Activated CD4-positive, alpha-beta T cell treated with anti-CD3 and anti-CD28 coated beads, Interleukin-2, amount 10 ng/mL, durations not matched to agents 24 days and 14 days (primary cell): Measurements from ENCODE around the gene RIBC1. TPM values are rescaled to one million over a fixed set of nuclear protein-coding genes. Genes with fewer than 3 reads are reported as not detected.
"Not testable (repeated sequence)": the region's sequence is repeated elsewhere in the genome, so short reads cannot be mapped to it uniquely, and the experiment has no call there.

Experiments used
- DNase-seq: peaks from one replicate; pipeline ENCODE4 v3.0.0; 2022
- H3K27ac Mint-ChIP-seq: one replicate; pipeline ENCODE4 v1.8.0; 2022; ENCODE audit warnings: mild to moderate bottlenecking, mixed read lengths
- H3K27me3 Mint-ChIP-seq: one replicate; pipeline ENCODE4 v1.8.0; 2022; ENCODE audit warnings: mixed read lengths
- H3K36me3 Mint-ChIP-seq: one replicate; pipeline ENCODE4 v1.8.0; 2022; ENCODE audit warnings: low read depth, mild to moderate bottlenecking, mixed read lengths
- H3K4me1 Mint-ChIP-seq: one replicate; pipeline ENCODE4 v1.8.0; 2021; ENCODE audit warnings: mixed read lengths
- H3K4me3 Mint-ChIP-seq: one replicate; pipeline ENCODE4 v1.8.0; 2022; ENCODE audit warnings: mild to moderate bottlenecking, moderate library complexity, mixed read lengths
- H3K9me3 Mint-ChIP-seq: one replicate; pipeline ENCODE4 v1.8.0; 2021; ENCODE audit warnings: mixed read lengths
- intact Hi-C: fragments of 100-400 bp; cut with micrococcal nuclease; formaldehyde crosslinking; loops from one replicate; pipeline ENCODE4 v1.15.1; 2023
- total RNA-seq: library from RNA; stranded (reverse); gene quantifications from 2 replicates; pipeline ENCODE4 v1.2.3, GENCODE V29; 2022

Gene RIBC1
- total RNA-seq, 1 donor from 2014 or later, result 0.44 TPM

DNA sequence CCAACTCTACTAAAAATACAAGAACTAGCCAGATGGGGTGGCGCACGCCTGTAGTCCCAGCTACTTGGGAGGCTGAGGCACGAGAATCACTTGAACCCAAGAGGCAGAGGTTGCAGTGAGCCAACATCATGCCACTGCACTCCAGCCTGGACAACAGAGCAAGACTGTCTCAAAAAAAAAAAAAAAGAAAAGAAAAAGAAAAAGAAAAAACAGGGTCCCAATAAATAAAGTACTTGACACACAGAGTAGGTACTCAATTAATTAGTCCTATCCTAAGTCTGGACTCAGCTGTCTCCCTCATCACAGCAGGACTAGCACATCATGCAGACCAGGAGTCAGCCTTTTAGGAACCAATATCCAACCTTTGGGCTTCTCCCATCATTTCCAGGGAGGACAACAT is 2.3 kb upstream of the RIBC1 start:
- Mint-ChIP-seq H3K4me1 (peaks cover 24% of the 10 kb centered on the region), H3K4me3 (peak overlapping the region; percentile 98), H3K36me3 (peaks cover 16% of the 10 kb centered on the region)
- not testable (repeated sequence) for DNase-seq, H3K9me3 Mint-ChIP-seq, H3K27ac Mint-ChIP-seq, H3K27me3 Mint-ChIP-seq
- intact Hi-C loops, result loop anchor here (5.0 kb wide), 2 partner anchors 262 to 622 kb away; partner anchors contain the start of gene PHF8

DNA sequence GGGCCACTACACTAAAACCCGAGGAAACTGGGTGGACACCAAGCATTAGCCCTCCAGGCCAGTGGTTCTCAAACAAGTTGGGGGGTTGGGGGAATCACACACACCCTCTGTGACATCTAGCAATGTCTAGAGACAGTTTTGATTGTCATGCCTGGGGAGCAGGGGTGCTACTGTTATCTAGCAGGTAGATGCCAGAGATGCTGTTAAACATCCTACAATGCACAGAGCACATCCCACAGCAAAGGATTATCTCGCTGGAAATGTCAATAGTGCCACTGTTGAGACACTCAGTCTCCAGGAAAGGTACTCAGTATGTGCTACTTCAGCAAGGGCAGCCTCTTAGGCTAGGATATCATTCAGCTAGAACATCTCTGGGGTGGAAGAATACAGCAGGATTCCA is 1.5 kb upstream of the RIBC1 start:
- DNase-seq, result no peak
- no peaks in the 10 kb centered on the region for H3K9me3 Mint-ChIP-seq
- H3K4me3 Mint-ChIP-seq, result peak overlapping the region; percentile 98
- no peaks in the 10 kb centered on the region for H3K27me3 Mint-ChIP-seq
- H3K36me3 Mint-ChIP-seq, result peaks cover 18% of the 10 kb centered on the region
- peak overlapping the region; percentile 98 for H3K27ac Mint-ChIP-seq
- intact Hi-C loops, result loop anchor here (5.0 kb wide), 2 partner anchors 261 to 621 kb away; partner anchors contain the start of gene PHF8
- peaks cover 24% of the 10 kb centered on the region for H3K4me1 Mint-ChIP-seq

DNA sequence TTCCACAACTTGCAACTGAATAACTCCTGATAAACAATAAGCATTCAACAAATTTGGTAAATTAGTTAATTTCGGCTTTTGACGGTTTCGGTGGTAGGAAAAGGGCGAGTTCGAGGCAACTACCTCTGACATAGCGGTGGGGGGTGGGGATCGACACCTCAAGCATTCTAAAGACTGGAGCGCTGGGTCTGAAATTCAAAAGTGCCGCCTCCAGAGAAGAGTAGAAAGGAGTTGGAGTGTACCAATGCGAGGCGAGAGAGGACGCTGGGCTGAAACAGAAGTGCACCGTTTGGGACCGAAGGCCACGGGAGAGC is 944 bp upstream of the RIBC1 start:
- Mint-ChIP-seq H3K27me3 (no peaks in the 10 kb centered on the region), H3K36me3 (peaks cover 18% of the 10 kb centered on the region), H3K4me1 (peaks cover 24% of the 10 kb centered on the region), H3K4me3 (peak overlapping the region; percentile 98), H3K9me3 (no peaks in the 10 kb centered on the region), H3K27ac (peak overlapping the region; percentile 98)
- DNase-seq, result no peak
- intact Hi-C loops, result loop anchor here (1.0 to 5.0 kb wide), 4 partner anchors 13 to 621 kb away; partner anchors contain the start of genes HSD17B10, KDM5C and PHF8

DNA sequence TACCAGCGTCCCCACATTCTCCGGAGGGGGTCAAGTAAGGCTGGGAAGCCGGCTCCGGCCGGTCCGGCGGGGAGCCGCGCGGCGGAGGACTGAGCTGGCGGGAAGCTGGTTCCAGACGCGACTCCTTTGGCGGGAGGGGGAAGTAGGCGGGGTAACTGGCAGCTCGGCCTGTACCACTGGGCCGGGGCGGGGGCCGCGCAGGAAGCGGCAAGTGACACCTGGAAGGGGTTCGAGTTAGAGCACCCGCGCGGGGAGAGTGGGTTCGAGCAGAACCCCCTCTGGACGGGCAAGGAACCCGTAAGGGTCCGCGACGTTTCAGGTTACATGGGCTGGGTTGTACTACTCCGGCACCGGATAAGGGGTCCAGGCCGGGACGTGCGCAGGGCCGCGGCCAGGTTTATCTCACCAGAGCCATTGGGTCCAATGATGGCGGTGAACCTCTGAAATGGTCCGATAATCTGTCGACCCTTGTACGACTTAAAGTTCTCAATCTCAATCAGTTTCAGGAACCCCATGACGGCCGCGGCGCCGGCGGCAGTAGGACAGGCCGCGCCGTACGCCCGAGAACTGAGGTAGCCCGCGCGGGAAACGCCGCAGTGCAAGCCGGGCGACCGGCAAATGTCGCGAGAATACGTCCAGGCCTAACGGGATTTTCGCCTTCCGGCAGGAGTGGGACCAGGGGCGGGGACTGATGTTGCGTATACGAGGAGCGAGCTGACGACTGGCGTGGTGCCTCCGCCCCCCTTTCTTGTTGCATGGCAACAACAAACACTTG is 400 bp upstream of the RIBC1 start, which contains the start of gene SMC1A:
SMC1A (minus strand) TSS at position 569 of the 775 bp plus-strand sequence; CDS start at position 515, 54 bp downstream.
- Mint-ChIP-seq H3K4me3 (peak within 1 kb of the TSS; percentile 98), H3K4me1 (peaks cover 24% of the 10 kb centered on the region), H3K36me3 (peaks cover 18% of the 10 kb centered on the region), H3K9me3 (no peaks in the 10 kb centered on the region), H3K27me3 (no peaks in the 10 kb centered on the region), H3K27ac (peak within 1 kb of the TSS; percentile 98)
- intact Hi-C loops, result loop anchor here (1.0 to 5.0 kb wide), 4 partner anchors 12 to 620 kb away; partner anchors contain the start of genes HSD17B10, KDM5C and PHF8
- DNase-seq, result peak; percentile 98

DNA sequence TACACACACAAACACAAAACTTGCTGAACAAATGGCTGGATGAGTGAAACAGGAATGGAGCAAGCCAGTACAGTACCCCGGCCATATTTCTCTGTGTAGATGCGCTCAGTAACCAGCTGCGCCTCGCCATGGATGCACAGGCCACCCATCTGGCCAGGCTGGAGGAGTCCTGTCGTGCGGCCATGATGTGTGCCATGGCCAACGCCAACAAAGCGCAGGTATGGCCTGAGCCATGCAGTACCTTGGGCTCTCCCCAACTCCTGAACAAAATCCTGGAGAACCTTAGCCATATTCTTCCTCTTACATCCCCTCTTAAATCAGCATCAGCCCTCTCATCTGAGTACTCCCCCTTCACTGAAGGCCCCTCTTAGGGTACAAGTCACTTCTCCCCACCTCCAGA is 7.1 kb downstream of the RIBC1 start:
- Mint-ChIP-seq H3K9me3 (no peaks in the 10 kb centered on the region), H3K27ac (no peak overlapping the region), H3K36me3 (peaks cover 29% of the 10 kb centered on the region), H3K4me3 (no peak overlapping the region), H3K27me3 (no peaks in the 10 kb centered on the region), H3K4me1 (peaks cover 5% of the 10 kb centered on the region)
- intact Hi-C loops, result loop anchor here (10.0 kb wide), 1 partner anchor 335 kb away; the partner anchor contains the start of gene KANTR
- no peak for DNase-seq

DNA sequence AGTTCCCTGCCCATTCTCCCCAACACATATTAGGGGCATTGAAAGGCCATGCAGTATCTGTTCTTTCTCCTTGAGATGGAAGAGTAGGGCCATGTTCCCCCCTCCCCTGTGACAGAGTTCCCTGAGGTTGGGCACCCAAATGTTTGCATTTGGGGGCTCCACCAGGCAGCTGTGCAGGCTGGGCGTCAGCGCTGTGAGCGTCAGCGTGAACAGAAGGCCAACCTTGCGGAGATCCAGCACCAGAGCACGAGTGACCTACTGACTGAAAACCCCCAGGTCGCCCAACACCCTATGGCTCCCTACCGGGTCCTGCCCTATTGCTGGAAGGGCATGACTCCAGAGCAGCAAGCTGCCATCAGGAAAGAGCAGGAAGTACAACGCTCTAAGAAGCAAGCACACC is 7.6 kb downstream of the RIBC1 start:
- Mint-ChIP-seq H3K27ac (no peak overlapping the region), H3K9me3 (no peaks in the 10 kb centered on the region), H3K4me3 (no peak overlapping the region), H3K27me3 (no peaks in the 10 kb centered on the region), H3K4me1 (peaks cover 8% of the 10 kb centered on the region), H3K36me3 (peaks cover 29% of the 10 kb centered on the region)
- intact Hi-C loops, result loop anchor here (10.0 kb wide), 1 partner anchor 335 kb away; the partner anchor contains the start of gene KANTR
- DNase-seq, result no peak

DNA sequence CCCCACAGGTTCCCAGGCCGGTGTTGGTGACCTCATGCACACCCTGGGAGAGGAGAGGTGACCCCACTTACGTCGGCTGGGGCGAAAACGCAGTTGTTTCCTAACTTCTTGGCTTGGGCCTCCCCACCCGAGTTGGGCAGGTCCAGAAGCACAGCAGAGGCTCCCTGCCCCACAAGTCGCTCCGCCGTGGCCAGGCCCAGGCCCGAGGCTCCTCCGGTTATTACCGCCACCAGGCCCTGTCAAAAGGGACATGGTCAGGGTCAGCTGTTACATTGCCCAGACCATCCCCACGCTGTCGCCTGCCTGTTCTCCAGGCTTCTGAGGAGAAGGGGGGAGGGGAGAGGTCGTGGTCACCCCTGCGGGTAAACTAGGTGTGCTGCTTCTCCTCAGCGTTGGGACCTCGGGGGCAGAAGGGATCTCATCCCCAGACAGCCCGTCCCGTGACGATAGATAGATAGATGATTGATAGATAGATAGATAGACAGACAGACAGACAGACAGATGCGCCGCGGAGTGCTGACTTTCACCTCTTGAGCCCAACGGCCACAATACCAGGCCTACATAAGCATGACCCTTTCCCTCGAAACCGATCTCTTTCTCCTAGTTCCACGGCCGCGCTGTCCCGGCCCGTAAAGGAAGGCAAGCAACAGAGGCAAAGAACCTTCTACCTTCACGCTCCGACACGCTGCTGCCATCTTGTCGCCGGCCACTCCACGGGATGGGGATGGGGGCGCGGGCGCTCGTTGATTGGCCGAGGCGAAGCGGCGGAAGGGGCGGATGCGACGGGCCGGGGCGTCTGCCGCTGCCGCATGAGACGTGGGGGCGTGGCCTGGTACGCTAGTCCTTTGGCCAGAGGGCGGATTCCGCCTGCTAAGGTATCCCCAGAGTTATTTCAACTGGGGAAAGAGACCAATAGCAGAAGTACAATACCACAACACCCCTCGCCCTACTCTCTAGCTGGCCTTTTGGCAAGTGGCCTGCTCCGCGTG is 11.3 kb downstream of the RIBC1 start, which contains the start of gene HSD17B10:
HSD17B10 (minus strand) TSS at position 720 of the 989 bp plus-strand sequence; CDS start at position 695, 25 bp downstream.
- peak; percentile 96 for DNase-seq
- H3K27ac Mint-ChIP-seq, result peak within 1 kb of the TSS; percentile 93
- peaks cover 22% of the 10 kb centered on the region for H3K4me1 Mint-ChIP-seq
- H3K9me3 Mint-ChIP-seq, result no peaks in the 10 kb centered on the region
- H3K27me3 Mint-ChIP-seq, result no peaks in the 10 kb centered on the region
- intact Hi-C loops, result loop anchor here (1.0 to 10.0 kb wide), 3 partner anchors 12 to 339 kb away; partner anchors contain the start of genes KANTR, RIBC1 and SMC1A
- H3K4me3 Mint-ChIP-seq, result peak within 1 kb of the TSS; percentile 98
- peaks cover 27% of the 10 kb centered on the region for H3K36me3 Mint-ChIP-seq

DNA sequence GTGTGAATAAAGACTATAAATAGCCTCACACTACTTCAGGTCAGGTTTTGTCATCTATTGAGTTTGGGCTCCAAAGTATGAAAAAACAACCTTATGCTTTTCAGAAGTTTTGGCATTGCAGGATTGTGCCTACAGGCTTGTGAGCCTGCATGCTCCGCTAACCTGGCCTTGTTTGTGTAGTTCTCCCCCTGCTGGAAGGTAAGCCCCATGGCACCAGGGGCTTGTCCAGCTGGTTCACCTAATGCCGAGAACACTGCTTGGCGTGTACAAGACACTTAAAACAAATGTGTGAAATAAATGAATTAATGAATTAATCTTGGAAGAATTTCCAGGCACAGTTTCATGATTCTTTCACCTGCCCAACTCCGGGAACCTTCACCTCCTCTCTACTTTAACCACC is 13.3 kb downstream of the RIBC1 start:
- intact Hi-C loops, result loop anchor here (2.0 to 10.0 kb wide), 2 partner anchors 123 to 341 kb away; partner anchors contain the start of gene KANTR
- peak; percentile 88 for DNase-seq
- Mint-ChIP-seq H3K9me3 (no peaks in the 10 kb centered on the region), H3K27ac (no peak overlapping the region), H3K27me3 (no peaks in the 10 kb centered on the region), H3K4me1 (peaks cover 30% of the 10 kb centered on the region), H3K36me3 (peaks cover 15% of the 10 kb centered on the region), H3K4me3 (no peak overlapping the region)

DNA sequence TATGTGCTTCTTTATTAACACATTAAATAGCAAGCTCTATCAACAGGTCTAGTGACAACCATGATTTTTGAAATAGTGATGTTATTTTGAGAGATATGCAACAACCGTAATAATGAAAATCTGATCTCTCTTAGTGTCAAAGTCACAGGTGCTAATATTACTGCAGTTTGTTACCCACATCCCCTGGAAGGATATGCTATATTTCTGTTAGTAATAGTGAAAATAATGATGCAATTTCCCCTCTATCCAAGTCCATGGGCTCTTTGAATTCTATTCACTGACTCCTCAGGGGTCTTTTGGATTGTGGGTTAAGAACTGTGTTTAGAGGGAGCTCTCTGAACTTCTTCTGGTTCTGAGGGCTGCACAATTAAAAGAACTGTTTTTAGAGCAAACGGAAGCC is 14.5 kb downstream of the RIBC1 start:
- Mint-ChIP-seq H3K27ac (no peak overlapping the region), H3K9me3 (no peaks in the 10 kb centered on the region), H3K4me1 (peaks cover 38% of the 10 kb centered on the region), H3K4me3 (no peak overlapping the region), H3K36me3 (peaks cover 6% of the 10 kb centered on the region), H3K27me3 (no peaks in the 10 kb centered on the region)
- no peak for DNase-seq
- intact Hi-C loops, result loop anchor here (10.0 kb wide), 1 partner anchor 342 kb away; the partner anchor contains the start of gene KANTR

DNA sequence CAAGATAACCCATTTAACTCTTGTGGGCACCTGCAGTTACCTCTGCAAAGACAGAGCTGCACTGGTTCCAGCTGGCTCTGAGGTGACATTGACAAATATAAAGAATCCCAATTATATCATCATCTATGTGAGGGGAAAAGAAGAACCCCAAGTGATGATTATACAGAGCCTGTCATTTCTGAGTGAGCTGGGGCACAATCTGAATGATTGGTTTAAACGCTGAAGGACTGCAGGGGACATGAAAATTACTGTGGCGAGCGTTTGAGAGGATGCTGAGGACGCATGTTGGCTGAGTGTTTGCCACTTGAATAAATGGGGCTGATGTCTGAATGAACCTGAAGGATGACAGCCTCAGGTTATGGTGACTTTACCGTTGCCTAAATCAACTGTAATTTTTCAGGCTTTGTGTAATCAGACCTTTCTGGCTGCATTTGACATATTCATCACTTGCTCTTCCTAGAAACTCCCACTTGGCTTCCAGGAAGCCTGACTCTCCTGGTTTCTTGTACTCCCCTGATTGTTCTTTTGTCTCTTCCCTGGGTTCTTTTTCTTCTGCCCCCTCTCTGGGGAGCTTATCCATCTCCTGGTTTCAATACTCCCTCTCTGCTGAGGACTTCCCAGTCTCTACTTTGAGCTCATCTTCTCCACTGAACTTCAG is 15.6 kb downstream of the RIBC1 start:
- intact Hi-C loops, result loop anchor here (10.0 kb wide), 1 partner anchor 344 kb away; the partner anchor contains the start of gene KANTR
- DNase-seq, result no peak
- Mint-ChIP-seq H3K27me3 (no peaks in the 10 kb centered on the region), H3K27ac (peak overlapping the region; percentile 0), H3K4me1 (peaks cover 38% of the 10 kb centered on the region), H3K36me3 (peaks cover 2% of the 10 kb centered on the region), H3K4me3 (peak overlapping the region; percentile 14), H3K9me3 (no peaks in the 10 kb centered on the region)

DNA sequence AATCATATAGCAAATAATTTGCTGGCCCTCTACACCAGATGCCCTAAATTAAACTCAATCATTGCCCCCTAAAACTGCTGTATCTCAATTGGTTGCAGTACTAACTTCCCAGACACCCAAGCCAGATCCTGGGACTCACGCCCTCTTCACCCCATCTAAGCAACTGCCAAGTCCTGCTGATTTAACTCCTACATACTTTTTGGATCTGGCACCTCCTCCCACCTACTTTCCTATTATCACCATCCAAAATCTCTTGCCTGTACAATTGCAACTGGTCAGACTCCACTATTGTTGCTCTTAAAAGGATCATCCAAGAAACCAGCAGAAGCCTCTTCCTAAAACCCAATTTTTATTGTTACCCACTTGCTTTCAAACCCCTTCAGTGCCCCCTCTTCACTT is 16.2 kb downstream of the RIBC1 start:
- no peaks in the 10 kb centered on the region for H3K27me3 Mint-ChIP-seq
- peak overlapping the region; percentile 0 for H3K27ac Mint-ChIP-seq
- intact Hi-C loops, result loop anchor here (10.0 kb wide), 1 partner anchor 344 kb away; the partner anchor contains the start of gene KANTR
- peaks cover 37% of the 10 kb centered on the region for H3K4me1 Mint-ChIP-seq
- DNase-seq, result no peak
- no peaks in the 10 kb centered on the region for H3K9me3 Mint-ChIP-seq
- peaks cover 2% of the 10 kb centered on the region for H3K36me3 Mint-ChIP-seq
- peak overlapping the region; percentile 14 for H3K4me3 Mint-ChIP-seq

DNA sequence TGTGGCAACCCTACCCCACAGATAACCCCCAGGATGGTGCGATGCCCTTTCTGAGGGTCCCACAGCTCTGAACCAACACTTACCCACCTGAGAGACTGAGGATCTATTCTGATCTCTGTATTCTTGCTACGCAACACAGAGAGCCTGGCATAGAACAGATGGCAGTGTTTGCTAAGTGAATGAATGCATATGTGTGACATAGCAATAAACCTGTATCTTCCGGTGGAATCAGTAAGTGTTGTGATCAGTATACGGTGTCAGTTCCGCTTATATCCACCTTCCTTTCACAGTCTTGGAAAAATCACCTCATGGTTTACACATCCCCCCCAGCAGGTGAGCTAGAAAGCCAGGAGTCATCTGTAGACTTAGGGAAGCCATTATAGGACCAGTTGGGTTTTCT is 17.4 kb downstream of the RIBC1 start:
- no peak for DNase-seq
- H3K4me1 Mint-ChIP-seq, result peaks cover 30% of the 10 kb centered on the region
- no peaks in the 10 kb centered on the region for H3K9me3 Mint-ChIP-seq
- intact Hi-C loops, result no loop called here
- no peaks in the 10 kb centered on the region for H3K27me3 Mint-ChIP-seq
- H3K36me3 Mint-ChIP-seq, result no peaks in the 10 kb centered on the region
- H3K27ac Mint-ChIP-seq, result peak overlapping the region; percentile 39
- H3K4me3 Mint-ChIP-seq, result peak overlapping the region; percentile 56
